GM10847 (cell line): ENCODE measurements around the gene INTS6.

ENCODE experiments used
- POLR2A ChIP-seq: IDR thresholded peaks from 2 replicates; pipeline ENCODE4 v1.6.1; 2011; ENCODE audit not compliant: insufficient read length; ENCODE audit errors: extremely low read depth

Gene INTS6

GRCh38 chr13:51341791-51342190, 111.0 kb downstream of the INTS6 start:
- no peak for TF ChIP-seq POLR2A

GRCh38 chr13:51341232-51341631, 111.6 kb downstream of the INTS6 start:
- TF ChIP-seq POLR2A, result no peak

- TF ChIP-seq POLR2A, result no peak
Measured at GRCh38 chr13:51339952-51340732, 112.7 kb downstream of the INTS6 start.

- TF ChIP-seq POLR2A, result no peak
Measured at GRCh38 chr13:51339354-51339753, 113.5 kb downstream of the INTS6 start, which contains the start of gene SERPINE3. Gene SERPINE3 (plus strand): TSS chr13:51339691. CDS start chr13:51341092, 1,401 bp downstream.

GRCh38 chr13:51336746-51337145, 116.1 kb downstream of the INTS6 start:
- TF ChIP-seq POLR2A, result no peak

- TF ChIP-seq POLR2A, result no peak
Measured at GRCh38 chr13:51333826-51334225, 119.0 kb downstream of the INTS6 start.

GRCh38 chr13:51333421-51333820, 119.4 kb downstream of the INTS6 start:
- TF ChIP-seq POLR2A, result no peak

GRCh38 chr13:51332566-51333361, 120.1 kb downstream of the INTS6 start:
- TF ChIP-seq POLR2A, result no peak

- no peak for TF ChIP-seq POLR2A
Measured at GRCh38 chr13:51331354-51331861, 121.4 kb downstream of the INTS6 start.

- no peak for TF ChIP-seq POLR2A
Measured at GRCh38 chr13:51330791-51331190, 122.0 kb downstream of the INTS6 start.

GRCh38 chr13:51329606-51330005, 123.2 kb downstream of the INTS6 start:
- no peak for TF ChIP-seq POLR2A

GRCh38 chr13:51328488-51328887, 124.3 kb downstream of the INTS6 start:
- TF ChIP-seq POLR2A, result no peak

- no peak for TF ChIP-seq POLR2A
Measured at GRCh38 chr13:51327961-51328360, 124.9 kb downstream of the INTS6 start.

GRCh38 chr13:51326777-51327176, 126.1 kb downstream of the INTS6 start:
- no peak for TF ChIP-seq POLR2A

GRCh38 chr13:51325837-51326236, 127.0 kb downstream of the INTS6 start:
- no peak for TF ChIP-seq POLR2A
